HG03457 (cell line): ENCODE data around the gene ZBTB42.
"Not testable (repeated sequence)": the region's sequence is repeated elsewhere in the genome, so short reads cannot be mapped to it uniquely, and the experiment has no call there.

ENCODE experiments used
- ATAC-seq: cut with Tn5 transposase; IDR thresholded peaks from one replicate; pipeline ENCODE4 v1.9.1; 2021; ENCODE audit warnings: moderate number of reproducible peaks; ENCODE audit not compliant: unreplicated experiment

ZBTB42 gene

GRCh38 chr14:104805941-104806624, 5.2 kb downstream of the ZBTB42 start:
- no peak for ATAC-seq

- no peak for ATAC-seq
Observed at GRCh38 chr14:104806625-104807465, 5.9 kb downstream of the ZBTB42 start.

DNA sequence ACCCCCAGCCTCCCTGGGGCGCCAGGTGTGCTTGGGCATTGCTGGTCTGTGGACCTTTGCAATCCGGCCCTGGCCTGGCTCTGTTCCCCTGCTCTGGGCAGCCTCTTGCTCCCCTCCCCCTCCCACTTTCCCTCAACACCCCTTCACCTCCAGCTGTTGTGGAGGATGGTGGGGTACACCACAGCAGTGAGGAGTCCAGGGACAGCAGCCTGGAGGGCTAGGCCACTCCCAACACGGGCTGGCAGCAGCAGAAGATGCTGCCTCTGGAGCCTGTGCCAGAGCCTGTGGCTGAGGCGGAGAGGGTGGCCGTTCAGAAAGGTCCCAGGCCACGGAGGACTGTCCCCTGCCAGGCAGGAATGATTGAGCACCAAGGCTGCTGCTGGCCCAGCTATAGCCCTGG, 7.6 kb downstream of the ZBTB42 start:
- no peak for ATAC-seq

GRCh38 chr14:104810316-104810715, 9.4 kb downstream of the ZBTB42 start:
- ATAC-seq: no peak

GRCh38 chr14:104813286-104813685, 12.4 kb downstream of the ZBTB42 start:
- ATAC-seq: no peak

GRCh38 chr14:104814701-104815100, 13.8 kb downstream of the ZBTB42 start:
- not testable (repeated sequence) for ATAC-seq

DNA sequence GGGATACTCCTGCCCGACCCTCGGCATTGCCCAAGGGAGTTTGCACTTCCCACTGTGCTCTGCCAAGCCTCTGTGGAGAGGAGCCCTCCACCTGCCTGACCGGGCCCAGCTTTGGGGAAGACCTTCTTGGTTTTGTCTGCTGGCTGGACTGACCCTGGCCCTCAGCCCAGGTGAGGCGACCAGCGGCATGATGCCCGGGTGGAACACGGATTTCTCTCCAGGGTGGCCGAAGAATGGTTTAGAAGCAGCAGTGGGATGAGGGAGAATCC, 15.6 kb downstream of the ZBTB42 start:
- no peak for ATAC-seq

DNA sequence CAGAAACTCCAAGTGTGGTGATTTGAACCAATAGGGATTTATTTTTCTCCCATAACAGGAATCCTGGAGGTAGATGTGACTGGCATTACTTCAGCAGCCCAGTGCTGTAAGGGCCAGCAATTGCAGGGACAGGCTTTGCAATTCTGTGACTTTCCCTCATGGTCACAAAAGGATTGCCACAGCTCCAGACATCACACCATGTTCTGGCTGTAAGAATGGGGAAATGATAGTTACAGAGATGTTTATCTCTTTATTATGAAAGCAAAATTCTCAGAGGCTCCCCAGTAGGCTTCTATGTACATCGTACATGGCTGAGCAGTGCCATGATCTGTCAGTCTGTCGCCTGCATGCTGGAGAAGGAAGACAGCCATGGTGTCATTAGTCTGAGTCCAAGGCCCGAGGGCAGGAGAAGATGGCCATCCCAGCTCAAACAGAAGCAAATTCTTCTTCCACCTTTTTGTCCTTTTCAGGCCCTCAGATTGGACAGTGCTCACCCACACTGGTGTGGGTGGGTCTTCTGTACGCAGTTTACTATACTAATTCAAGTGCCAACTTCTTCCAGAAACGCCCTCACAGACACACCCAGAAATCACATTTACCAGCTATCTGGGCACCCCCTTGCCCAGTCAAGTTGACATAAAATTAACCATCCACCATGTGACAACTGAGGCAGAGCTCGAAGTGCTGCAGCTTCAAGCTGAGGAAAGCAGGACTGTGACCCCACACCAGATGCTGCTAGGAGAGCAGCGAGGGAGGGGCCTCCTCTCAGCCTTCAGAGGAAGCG, 17.2 kb downstream of the ZBTB42 start:
- no peak for ATAC-seq

- no peak for ATAC-seq
Observed at GRCh38 chr14:104818714-104819161, 17.8 kb downstream of the ZBTB42 start.

GRCh38 chr14:104819361-104819781, 18.5 kb downstream of the ZBTB42 start:
- ATAC-seq: no peak

DNA sequence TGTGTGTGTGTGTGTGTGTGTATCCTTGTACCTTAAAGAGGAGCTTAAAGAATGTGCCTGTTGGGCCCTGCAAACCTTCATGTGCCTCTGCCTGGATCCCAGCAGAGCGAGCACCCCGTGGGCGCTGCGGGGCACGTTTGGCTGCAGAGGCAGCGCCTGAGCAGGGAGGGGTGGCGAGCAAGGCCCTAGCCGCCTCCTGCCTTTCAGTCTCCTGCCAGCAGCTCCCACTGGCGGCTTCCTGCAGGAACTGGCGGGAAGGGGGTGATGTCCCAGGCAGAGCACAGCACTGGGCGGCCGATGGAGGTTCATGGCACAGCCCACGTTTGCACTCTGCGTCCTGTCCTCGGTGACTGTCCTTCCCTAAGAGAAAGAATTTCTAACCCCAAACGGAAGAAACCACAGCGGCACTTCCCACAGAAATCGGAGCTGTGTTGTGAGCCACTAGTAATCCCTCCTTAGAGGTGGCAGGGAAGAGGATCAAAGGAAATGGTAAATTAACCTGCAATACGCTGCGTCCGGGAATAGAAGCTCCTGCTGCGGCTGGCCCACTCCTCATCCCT, 19.8 kb downstream of the ZBTB42 start:
- ATAC-seq: no peak

- no peak for ATAC-seq
Observed at GRCh38 chr14:104821229-104821945, 20.5 kb downstream of the ZBTB42 start.

DNA sequence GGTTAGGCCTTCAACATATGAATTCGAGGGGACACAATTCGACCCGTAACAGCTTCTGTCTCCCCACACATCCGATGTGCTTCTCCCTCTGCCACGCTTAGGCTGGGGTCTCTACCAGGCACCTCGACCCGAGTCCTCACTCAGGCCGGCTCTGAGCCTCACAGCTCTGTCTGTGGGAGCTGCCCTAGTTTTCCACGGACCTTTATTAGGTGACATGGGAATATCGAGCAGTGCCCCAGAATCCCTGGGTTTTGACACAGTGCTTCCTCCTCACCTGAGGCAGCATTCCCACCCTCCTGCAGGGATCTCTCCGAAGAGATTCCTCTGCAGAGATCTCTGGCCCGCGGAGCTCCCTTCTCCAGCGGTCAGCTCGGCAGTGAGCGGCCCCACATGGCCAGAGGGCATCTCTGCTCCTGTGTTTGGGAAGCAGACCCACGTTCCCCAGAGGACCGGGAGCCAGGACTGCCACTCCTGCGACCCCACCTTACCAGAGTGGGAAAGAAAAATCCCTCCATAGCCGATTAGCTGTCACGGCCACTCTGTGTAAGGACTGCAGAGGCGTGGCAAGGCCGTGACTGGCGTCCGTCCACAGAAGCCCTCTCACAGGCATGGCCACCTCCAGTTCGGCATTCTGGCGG, 21.2 kb downstream of the ZBTB42 start:
- no peak for ATAC-seq

GRCh38 chr14:104822821-104823615, 22.1 kb downstream of the ZBTB42 start:
- no peak for ATAC-seq

DNA sequence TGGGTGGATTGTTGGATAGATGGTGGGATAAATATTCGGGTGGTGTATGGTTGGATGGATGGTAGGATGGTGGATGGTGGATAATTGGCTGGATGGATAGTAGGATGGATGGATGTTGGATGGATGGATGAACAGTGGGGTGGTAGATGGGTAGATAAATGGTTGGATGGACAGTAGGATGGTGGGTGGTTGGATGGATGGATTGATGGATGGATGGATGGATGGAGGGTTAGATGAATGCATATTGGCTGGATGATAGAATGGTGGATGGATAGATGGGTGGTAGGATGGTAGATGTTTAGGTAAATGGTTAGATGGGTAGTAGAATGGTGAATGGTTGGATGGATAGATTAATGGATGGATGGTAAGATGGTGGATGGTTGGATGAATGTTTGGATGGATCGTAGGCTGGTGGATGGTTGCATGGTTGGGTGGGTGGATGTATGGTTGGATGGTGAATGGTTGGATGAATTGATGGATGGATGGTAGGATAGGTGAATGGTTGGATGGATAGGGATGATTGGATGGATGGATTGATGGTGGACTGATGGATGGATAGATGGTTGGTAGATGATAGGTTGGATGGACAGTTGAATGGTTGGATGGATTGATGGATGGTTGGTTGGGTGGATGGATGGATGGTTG, 23.6 kb downstream of the ZBTB42 start:
- no peak for ATAC-seq

GRCh38 chr14:104826189-104826860, 25.4 kb downstream of the ZBTB42 start:
- no peak for ATAC-seq

DNA sequence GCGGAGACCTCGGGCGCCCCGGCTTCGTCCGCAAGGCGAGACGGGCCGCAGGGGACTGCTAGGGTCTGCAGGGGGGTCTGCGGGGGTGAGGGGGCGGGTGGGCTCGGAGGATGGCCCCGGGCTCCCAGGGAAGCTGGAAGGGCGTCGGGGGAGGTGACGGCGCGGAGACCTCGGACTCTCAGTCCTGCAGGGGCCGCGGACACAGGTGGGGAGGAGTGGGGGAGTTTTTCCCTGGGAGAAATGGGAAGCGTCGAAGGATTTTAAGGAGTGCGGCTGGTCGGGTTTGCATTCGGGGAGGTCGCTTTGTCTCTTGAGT, 25.9 kb downstream of the ZBTB42 start:
- no peak for ATAC-seq

DNA sequence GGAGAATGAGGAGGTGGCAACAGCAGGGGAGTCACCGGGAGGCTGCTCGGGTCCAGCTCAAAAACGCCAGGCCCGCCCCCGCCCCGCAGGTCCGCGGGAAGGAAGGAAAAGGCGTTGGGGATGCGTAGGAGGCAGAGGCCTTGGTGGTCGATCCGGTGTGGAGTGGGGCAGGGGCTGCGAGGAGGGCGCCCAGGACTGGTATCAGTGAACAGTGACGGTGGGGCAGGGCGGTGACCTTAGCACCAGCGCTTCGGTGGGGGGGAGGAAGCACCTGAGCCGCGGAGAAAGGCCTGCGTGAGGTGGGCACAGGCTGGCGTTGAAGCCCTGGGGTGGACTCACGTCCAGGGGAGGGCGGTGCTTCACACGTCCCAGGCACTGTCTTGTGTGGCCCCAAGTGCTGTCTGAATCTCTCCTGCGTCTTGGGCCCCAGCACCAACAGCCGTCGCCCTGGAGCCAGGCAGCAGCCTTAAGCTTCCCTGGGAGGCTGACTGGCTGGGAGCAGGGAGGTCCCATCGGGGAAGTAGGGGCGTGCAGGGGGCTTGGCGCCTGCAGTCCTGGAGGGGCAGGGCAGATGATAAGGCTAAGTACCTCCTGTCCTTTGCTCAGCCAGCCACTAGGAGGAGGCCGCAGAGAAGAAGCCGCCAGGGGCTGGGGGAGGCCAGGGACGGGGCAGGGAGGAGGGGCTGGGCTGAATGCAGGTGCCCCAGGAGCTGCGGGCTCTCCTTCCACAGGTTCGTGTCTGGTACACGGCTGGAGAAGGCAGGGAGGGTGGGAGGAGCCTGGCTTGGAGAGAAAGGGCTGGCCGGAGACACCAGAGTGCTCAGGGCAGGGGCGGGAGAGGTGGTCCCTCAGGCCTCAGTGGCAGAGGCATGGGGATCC, 26.5 kb downstream of the ZBTB42 start:
- no peak for ATAC-seq
